ENCODE data around the gene SLIT1. TPM values are rescaled to one million over a fixed set of nuclear protein-coding genes. Genes with fewer than 3 reads are reported as not detected.

SLIT1 gene
- total RNA-seq, 1 experiment from 2014 or later, result not detected

DNA sequence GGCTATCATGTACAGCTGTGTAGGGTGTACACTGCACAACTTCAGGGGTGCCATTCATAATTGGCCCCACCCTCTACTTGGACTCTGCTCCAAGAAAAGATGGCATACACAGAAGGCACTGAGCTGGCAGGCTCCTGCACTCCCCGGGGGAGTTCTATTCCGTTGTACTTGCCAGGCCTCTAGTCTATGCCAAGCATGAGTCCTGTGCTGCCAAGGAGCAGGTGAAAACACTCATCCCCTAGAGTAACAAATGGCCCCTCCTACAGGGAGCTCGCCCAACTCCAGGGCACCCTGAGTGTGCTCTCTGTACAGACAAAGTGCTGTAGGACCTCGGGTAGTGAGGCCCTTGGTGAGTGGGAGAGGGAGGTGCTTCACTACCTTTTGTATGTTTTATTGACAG is 127.2 kb downstream of the SLIT1 start:
- Mint-ChIP-seq H3K4me1 (ENCODE audit: insufficient read depth, unreplicated experiment) (peaks cover 6% of the 10 kb centered on the region), H3K4me3 (ENCODE audit: unreplicated experiment) (no peak overlapping the region), H3K27me3 (ENCODE audit: insufficient read depth, unreplicated experiment) (peaks cover 7% of the 10 kb centered on the region), H3K9me3 (ENCODE audit: unreplicated experiment) (no peaks in the 10 kb centered on the region), H3K27ac (ENCODE audit: low read depth, unreplicated experiment) (no peak overlapping the region), H3K36me3 (ENCODE audit: insufficient read depth, unreplicated experiment) (no peaks in the 10 kb centered on the region)
- intact Hi-C loops (cut with micrococcal nuclease), result no loop called here
- DNase-seq (ENCODE audit: unreplicated experiment), result peak; percentile 43
- TF ChIP-seq CTCF (IDR thresholded peaks at IDR 0.05; ENCODE audit: unreplicated experiment), result no peak
- CTCF ChIA-PET, result interaction anchor here (7.2 kb wide), 1 partner anchor 21 kb away, joined by 41 read pairs; no protein-coding TSS in a partner anchor
- POLR2A ChIA-PET, result no interaction called here
- BruUV-seq (replicated peaks), result no TSS peak

GRCh38 chr10:97057491-97058235 is 128.1 kb downstream of the SLIT1 start:
- Mint-ChIP-seq H3K27ac (ENCODE audit: low read depth, unreplicated experiment) (no peak overlapping the region), H3K27me3 (ENCODE audit: insufficient read depth, unreplicated experiment) (peaks cover 7% of the 10 kb centered on the region), H3K9me3 (ENCODE audit: unreplicated experiment) (no peaks in the 10 kb centered on the region), H3K4me1 (ENCODE audit: insufficient read depth, unreplicated experiment) (peaks cover 6% of the 10 kb centered on the region), H3K36me3 (ENCODE audit: insufficient read depth, unreplicated experiment) (no peaks in the 10 kb centered on the region), H3K4me3 (ENCODE audit: unreplicated experiment) (no peak overlapping the region)
- BruUV-seq (replicated peaks), result no TSS peak
- no peak for TF ChIP-seq CTCF (IDR thresholded peaks at IDR 0.05; ENCODE audit: unreplicated experiment)
- ChIA-PET CTCF (interaction anchor here (0.7 to 7.2 kb wide), 6 partner anchors 12 to 177 kb away, joined by 3 to 41 read pairs (median 4); no protein-coding TSS in a partner anchor), POLR2A (no interaction called here)
- DNase-seq (ENCODE audit: unreplicated experiment), result no peak
- intact Hi-C loops (cut with micrococcal nuclease), result no loop called here

GRCh38 chr10:97056003-97056630 is 129.6 kb downstream of the SLIT1 start:
- no peak for DNase-seq (ENCODE audit: unreplicated experiment)

More at GRCh38 chr10:97056003-97056630, 129.6 kb downstream of the SLIT1 start:
- ChIA-PET CTCF (interaction anchor here (0.6 to 7.2 kb wide), 7 partner anchors 17 to 580 kb away, joined by 3 to 41 read pairs (median 4); no protein-coding TSS in a partner anchor), POLR2A (no interaction called here)
- H3K27ac Mint-ChIP-seq (ENCODE audit: low read depth, unreplicated experiment), result no peak overlapping the region
- H3K4me1 Mint-ChIP-seq (ENCODE audit: insufficient read depth, unreplicated experiment), result peaks cover 6% of the 10 kb centered on the region
- intact Hi-C loops (cut with micrococcal nuclease), result no loop called here
- TF ChIP-seq CTCF (IDR thresholded peaks at IDR 0.05; ENCODE audit: unreplicated experiment), result no peak
- no peaks in the 10 kb centered on the region for H3K36me3 Mint-ChIP-seq (ENCODE audit: insufficient read depth, unreplicated experiment)
- H3K27me3 Mint-ChIP-seq (ENCODE audit: insufficient read depth, unreplicated experiment), result peaks cover 9% of the 10 kb centered on the region
- H3K4me3 Mint-ChIP-seq (ENCODE audit: unreplicated experiment), result no peak overlapping the region
- no TSS peak for BruUV-seq (replicated peaks)
- no peaks in the 10 kb centered on the region for H3K9me3 Mint-ChIP-seq (ENCODE audit: unreplicated experiment)

Data from MCF 10A (cell line).